Stimulated activated CD8-positive, alpha-beta memory T cell treated with anti-CD3 and anti-CD28 coated beads, Interleukin-2, amount 100 ng/mL, for 48 hours (primary cell): ENCODE results near the gene ATP5F1B.

ENCODE experiments used
- DNase-seq, 2 donors: peaks; one replicate each; pipeline ENCODE4 v3.0.0-alpha.2; 2020; ENCODE audit warnings: low read depth in 2 of 2

The ATP5F1B gene

DNA sequence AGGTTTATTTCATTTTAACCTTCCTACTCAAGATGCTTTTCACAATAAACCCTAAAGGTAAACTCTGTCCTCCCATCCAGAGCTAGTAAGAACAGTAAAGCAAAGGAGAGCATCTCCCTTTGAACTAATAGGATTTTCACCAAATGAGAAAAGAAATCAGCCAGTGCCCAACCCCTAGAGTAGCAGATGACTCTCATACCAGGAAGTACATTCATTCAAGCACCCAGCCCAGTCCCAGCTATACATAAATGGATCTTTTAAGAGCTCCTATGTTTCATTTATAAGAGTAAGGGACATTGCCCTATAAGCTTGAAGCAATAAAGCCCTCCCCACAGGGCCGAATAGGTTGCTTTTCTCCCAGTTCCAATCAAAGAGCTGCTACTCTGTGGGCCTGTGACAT is 23.2 kb downstream of the ATP5F1B start:
- DNase-seq: no peak

- no peak for DNase-seq
Observed at GRCh38 chr12:56616925-56617324, 28.9 kb downstream of the ATP5F1B start.

DNA sequence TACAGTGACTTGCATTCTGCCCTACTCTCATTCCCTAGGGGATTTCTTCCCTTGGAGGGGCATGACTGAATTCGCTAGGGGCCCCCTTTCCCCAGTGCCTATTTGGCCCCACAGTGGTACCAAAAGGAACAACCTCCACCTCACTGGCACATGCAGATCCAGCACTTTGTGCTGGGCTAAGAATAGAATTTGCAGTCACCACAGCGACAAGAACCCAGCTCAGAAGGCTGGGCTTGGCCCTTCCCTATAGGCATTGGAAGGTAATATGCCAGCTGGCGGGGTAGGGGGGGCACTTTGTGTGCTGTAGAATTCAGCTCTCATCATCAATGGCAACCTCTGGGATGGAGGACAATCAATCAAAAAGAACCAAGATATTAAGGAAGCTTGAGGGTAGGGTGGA is 29.5 kb downstream of the ATP5F1B start:
- DNase-seq: no peak

GRCh38 chr12:56614627-56615026 is 31.2 kb downstream of the ATP5F1B start:
- no peak for DNase-seq

GRCh38 chr12:56604355-56604754 is 41.4 kb downstream of the ATP5F1B start:
- DNase-seq: no peak

DNA sequence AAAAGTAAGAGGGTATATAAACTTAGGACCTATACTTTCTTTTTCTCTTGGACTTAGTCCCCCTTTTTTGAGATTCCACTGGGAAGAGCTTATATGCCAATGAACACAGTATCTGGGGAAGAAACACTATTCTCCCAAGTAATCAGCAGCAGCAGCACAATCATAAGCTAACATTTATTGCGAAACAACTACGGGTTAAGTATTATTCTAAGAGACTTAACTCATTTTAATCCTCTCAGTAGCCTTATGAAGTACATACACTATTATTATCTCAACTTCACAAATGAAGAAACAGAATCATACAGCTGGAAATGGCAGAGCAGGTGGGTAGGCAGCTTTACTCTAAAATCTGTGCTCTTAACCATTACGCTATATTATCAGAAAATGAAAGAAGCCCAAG is 43.5 kb downstream of the ATP5F1B start:
- DNase-seq: no peak

DNA sequence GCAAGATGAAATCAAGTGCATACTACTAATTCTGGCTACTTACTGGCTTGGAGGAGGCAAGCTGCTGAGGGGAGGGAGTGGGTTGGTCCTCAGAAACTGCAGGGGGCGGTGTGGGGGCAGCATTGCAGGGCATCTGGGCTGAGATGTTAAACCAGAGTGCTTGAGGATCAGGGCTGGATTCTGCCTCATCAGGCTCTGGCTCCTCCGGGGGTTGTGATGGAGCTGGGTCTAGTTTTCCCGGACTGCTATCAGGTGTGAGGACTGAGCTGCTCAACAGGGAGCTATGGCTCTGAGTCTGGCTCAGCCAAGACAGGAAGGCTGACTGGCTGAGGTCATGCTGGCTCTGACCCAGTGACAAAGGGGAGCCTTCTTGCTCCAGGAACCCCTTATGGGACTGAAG is 44.3 kb downstream of the ATP5F1B start:
- DNase-seq: no peak

GRCh38 chr12:56600753-56601152 is 45.0 kb downstream of the ATP5F1B start:
- no peak for DNase-seq

- DNase-seq: no peak
Observed at GRCh38 chr12:56599797-56600196, 46.0 kb downstream of the ATP5F1B start.

GRCh38 chr12:56599041-56599440 is 46.7 kb downstream of the ATP5F1B start:
- DNase-seq: no peak

GRCh38 chr12:56596815-56597214 is 49.0 kb downstream of the ATP5F1B start:
- no peak for DNase-seq

GRCh38 chr12:56593909-56594621 is 51.7 kb downstream of the ATP5F1B start:
- DNase-seq: peak; percentile 27 to 36

DNA sequence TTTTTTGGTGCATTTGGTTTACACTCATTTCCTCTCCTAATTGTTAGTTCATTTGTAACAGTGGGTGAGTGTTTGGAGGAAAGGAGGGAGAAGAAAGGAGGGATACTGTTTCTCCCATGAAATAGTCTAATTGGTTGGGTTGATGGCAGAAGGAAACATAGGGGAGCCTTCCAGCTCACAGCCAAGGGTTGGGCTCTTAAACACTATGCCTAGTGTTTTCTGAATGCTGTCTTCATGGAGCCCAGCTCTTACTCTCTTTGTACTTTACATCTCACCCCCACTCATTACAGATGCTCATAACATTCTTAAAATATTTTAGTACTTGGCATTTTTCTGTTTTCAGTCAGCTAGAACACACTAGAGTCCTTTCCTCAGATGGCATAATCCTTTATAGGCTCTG is 53.8 kb downstream of the ATP5F1B start:
- no peak for DNase-seq

DNA sequence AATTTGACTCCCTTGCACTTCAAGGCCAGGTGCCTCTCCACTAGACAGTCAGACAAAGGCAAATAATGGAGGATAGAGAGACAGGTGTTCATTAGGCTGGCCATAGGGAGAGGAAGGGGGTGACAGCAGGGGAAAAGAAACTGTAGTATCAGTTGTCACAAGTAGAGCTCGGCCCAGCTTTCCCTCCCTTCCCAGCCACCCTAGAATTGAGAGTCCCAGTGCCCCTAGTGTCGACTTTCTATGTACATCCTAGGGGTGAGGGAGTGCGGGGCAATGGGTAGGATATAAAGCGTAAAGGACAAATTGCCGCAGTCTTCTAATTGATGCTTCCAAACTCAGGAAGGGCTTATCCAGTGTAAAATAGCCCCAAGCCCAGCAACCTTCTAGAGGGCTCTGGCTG is 54.7 kb downstream of the ATP5F1B start:
- no peak for DNase-seq

DNA sequence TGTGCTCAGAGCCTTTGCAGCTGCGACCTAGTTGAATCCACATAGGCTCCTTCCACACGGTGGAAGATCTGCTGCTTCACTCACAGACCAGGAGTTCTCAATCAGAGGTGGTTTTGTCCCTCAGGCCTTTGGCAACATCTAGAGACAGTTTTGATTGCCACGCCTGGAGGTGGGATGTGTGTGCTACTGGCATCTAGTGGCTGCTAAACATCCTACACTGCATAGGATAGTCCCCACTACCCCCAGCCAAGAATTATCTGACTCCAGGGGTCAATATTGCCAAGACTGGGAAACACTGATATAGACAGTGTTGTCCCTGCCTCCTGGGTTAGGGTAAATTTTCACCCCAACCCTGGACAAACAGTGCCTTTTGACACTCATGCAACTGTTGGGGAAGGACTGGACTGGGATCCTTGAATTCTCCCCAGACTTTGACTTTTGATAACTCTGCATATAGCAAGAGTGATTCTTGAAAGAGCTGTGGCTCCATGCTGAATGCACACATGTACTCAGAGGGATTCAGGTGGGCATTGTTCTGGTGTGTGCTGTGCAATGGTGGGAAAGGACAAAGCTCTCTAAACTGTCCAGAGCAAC is 55.5 kb downstream of the ATP5F1B start:
- DNase-seq: no peak

GRCh38 chr12:56589783-56590182 is 56.0 kb downstream of the ATP5F1B start:
- DNase-seq: no peak
